Measurements from ENCODE around the gene ZCWPW2.

The ZCWPW2 gene

GRCh38 chr3:28386049-28386448, 37.5 kb downstream of the ZCWPW2 start:
- DNase-seq: no peak

GRCh38 chr3:28388978-28389377, 40.5 kb downstream of the ZCWPW2 start:
- DNase-seq: no peak

- no peak for DNase-seq
Measured at GRCh38 chr3:28399206-28399605, 50.7 kb downstream of the ZCWPW2 start.

GRCh38 chr3:28406241-28406640, 57.7 kb downstream of the ZCWPW2 start:
- DNase-seq: no peak

GRCh38 chr3:28449398-28449797, 100.9 kb downstream of the ZCWPW2 start:
- peak; percentile 17 to 40 for DNase-seq

GRCh38 chr3:28462866-28463265, 114.3 kb downstream of the ZCWPW2 start:
- no peak for DNase-seq

- DNase-seq: no peak
Measured at GRCh38 chr3:28467414-28467813, 118.9 kb downstream of the ZCWPW2 start.

- DNase-seq: peak; percentile 59 to 75
Measured at GRCh38 chr3:28476194-28476593, 127.7 kb downstream of the ZCWPW2 start.

- DNase-seq: no peak
Measured at GRCh38 chr3:28476764-28477163, 128.2 kb downstream of the ZCWPW2 start.

GRCh38 chr3:28485164-28485563, 136.6 kb downstream of the ZCWPW2 start:
- DNase-seq: no peak

- DNase-seq: no peak
Measured at GRCh38 chr3:28495301-28495700, 146.8 kb downstream of the ZCWPW2 start.

- no peak for DNase-seq
Measured at GRCh38 chr3:28502397-28502937, 153.9 kb downstream of the ZCWPW2 start.

- no peak for DNase-seq
Measured at GRCh38 chr3:28504976-28505375, 156.5 kb downstream of the ZCWPW2 start.

- no peak for DNase-seq
Measured at GRCh38 chr3:28521663-28522062, 173.1 kb downstream of the ZCWPW2 start.

- no peak for DNase-seq
Measured at GRCh38 chr3:28542351-28542750, 193.8 kb downstream of the ZCWPW2 start.

- no peak for DNase-seq
Measured at GRCh38 chr3:28544236-28544635, 195.7 kb downstream of the ZCWPW2 start.

GRCh38 chr3:28544831-28545230, 196.3 kb downstream of the ZCWPW2 start:
- no peak for DNase-seq

GRCh38 chr3:28547677-28548076, 199.2 kb downstream of the ZCWPW2 start:
- no peak for DNase-seq

- no peak for DNase-seq
Measured at GRCh38 chr3:28553175-28553574, 204.7 kb downstream of the ZCWPW2 start.

- no peak for DNase-seq
Measured at GRCh38 chr3:28556195-28556594, 207.7 kb downstream of the ZCWPW2 start.

GRCh38 chr3:28564211-28564610, 215.7 kb downstream of the ZCWPW2 start:
- no peak for DNase-seq

- no peak for DNase-seq
Measured at GRCh38 chr3:28569357-28569756, 220.8 kb downstream of the ZCWPW2 start.

GRCh38 chr3:28574036-28574435, 225.5 kb downstream of the ZCWPW2 start:
- no peak for DNase-seq

GRCh38 chr3:28575100-28575745, 226.7 kb downstream of the ZCWPW2 start:
- no peak for DNase-seq

All from AML-193 (cell line).